Endothelial cell of umbilical vein (primary cell): ENCODE measurements around the gene CCDC91. TPM values are rescaled to one million over a fixed set of nuclear protein-coding genes. Genes with fewer than 3 reads are reported as not detected.

Experiments used
- BruUV-seq: library from RNA; stranded (reverse); fragments of 400-500 nt; replicated peaks from 2 replicates; lab custom pipeline; 2021; lab: Mats Ljungman, UMichigan
- CTCF ChIA-PET: fragments of 300-600, 350-600 bp; sonication (Branson Sonifier 250); formaldehyde crosslinking; loops from one replicate; lab custom pipeline; 2021; ENCODE audit warnings: antibody characterized with exemption, inconsistent platforms; lab: Charles Lee
- POLR2A ChIA-PET: fragments of 300-600, 350-600 bp; sonication (Branson Sonifier 250); formaldehyde crosslinking; loops from one replicate; lab custom pipeline; 2021; ENCODE audit warnings: antibody characterized with exemption, inconsistent platforms; lab: Charles Lee
- DNase-seq: peaks from one replicate; pipeline ENCODE4 v3.0.0-alpha.2; 2011; ENCODE audit warnings: low read depth, low spot score
- FAIRE-seq: peaks from 2 replicates; lab custom pipeline; 2011; peaks lifted over from hg19 to GRCh38; lab: Jason Lieb, UNC
- H2AFZ ChIP-seq: 2 replicates; pipeline ENCODE4 v1.6.0; 2012; ENCODE audit warnings: low read depth, low read length, control low read depth, inconsistent platforms
- H3K27ac ChIP-seq: 2 replicates; pipeline ENCODE4 v1.5.1; 2011; ENCODE audit warnings: low read depth, mild to moderate bottlenecking, control low read depth, low read length, moderate library complexity; ENCODE audit not compliant: insufficient read depth
- H3K27me3 ChIP-seq, 2 experiments: 2 replicates each; pipeline versions ENCODE4 v1.6.0 to v1.6.1; 2011; ENCODE audit warnings: low read length in 2 of 2, mixed read lengths in 1 of 2; ENCODE audit not compliant: control insufficient read depth in 2 of 2, insufficient read depth in 2 of 2
- H3K36me3 ChIP-seq, 2 experiments: 2 replicates in 1 of 2; 3 replicates in 1 of 2; pipeline ENCODE4 v1.5.1; 2011; ENCODE audit warnings: low read length in 2 of 2, mild to moderate bottlenecking in 1 of 2, moderate library complexity in 1 of 2; ENCODE audit not compliant: control insufficient read depth in 2 of 2, insufficient read depth in 2 of 2; ENCODE audit errors: extremely low read depth in 1 of 2
- H3K4me1 ChIP-seq: 3 replicates; pipeline ENCODE4 v1.5.1; 2011; ENCODE audit warnings: mild to moderate bottlenecking, low read length; ENCODE audit not compliant: control insufficient read depth, insufficient read depth; ENCODE audit errors: extremely low read depth
- H3K4me2 ChIP-seq: 2 replicates; pipeline ENCODE4 v1.6.1; 2011; ENCODE audit warnings: low read length, control low read depth, mixed read lengths; ENCODE audit not compliant: insufficient read depth
- H3K4me3 ChIP-seq, 3 experiments: fragments of 200-600 bp in 1 of 3; sonication (generic), shearing (Covaris generic) in 1 of 3; replicated peaks in 1 of 3; 2 replicates each; pipeline ENCODE4 v1.5.1; 2011 to 2016; ENCODE audit warnings: control low read depth in 3 of 3, low read length in 3 of 3, mild to moderate bottlenecking in 2 of 3, inconsistent platforms in 1 of 3, low read depth in 1 of 3, moderate library complexity in 1 of 3; ENCODE audit not compliant: insufficient read depth in 1 of 3
- H3K79me2 ChIP-seq: 2 replicates; pipeline ENCODE4 v1.6.0; 2012; ENCODE audit warnings: low read length, inconsistent platforms; ENCODE audit not compliant: control insufficient read depth, insufficient read depth
- H3K9ac ChIP-seq: replicated peaks from 2 replicates; pipeline ENCODE3; 2011; ENCODE audit warnings: low read length, control low read depth; ENCODE audit not compliant: insufficient read depth; ENCODE audit errors: extremely low read depth
- H3K9me1 ChIP-seq: replicated peaks from 3 replicates; pipeline ENCODE4 v1.6.0; 2011; ENCODE audit warnings: mild to moderate bottlenecking, low read length; ENCODE audit not compliant: control insufficient read depth, insufficient read depth; ENCODE audit errors: extremely low read depth
- H3K9me3 ChIP-seq: replicated peaks from 2 replicates; pipeline ENCODE4 v1.5.1; 2012; ENCODE audit warnings: low read length, inconsistent platforms; ENCODE audit not compliant: control insufficient read depth, insufficient read depth
- H4K20me1 ChIP-seq: replicated peaks from 2 replicates; pipeline ENCODE3; 2011; ENCODE audit warnings: mild to moderate bottlenecking, low read length; ENCODE audit not compliant: control insufficient read depth, insufficient read depth; ENCODE audit errors: extremely low read depth
- EZH2 ChIP-seq: IDR thresholded peaks from 2 replicates; pipeline ENCODE4 v1.6.1; 2012; ENCODE audit warnings: borderline replicate concordance, low read depth, mild to moderate bottlenecking, moderate library complexity, low read length, inconsistent platforms; ENCODE audit not compliant: severe bottlenecking
- FOS ChIP-seq: IDR thresholded peaks from 2 replicates; pipeline ENCODE4 v1.6.1; 2011; ENCODE audit warnings: mild to moderate bottlenecking, low read length, moderate library complexity, borderline replicate concordance; ENCODE audit not compliant: insufficient read depth
- JUN ChIP-seq: IDR thresholded peaks from 2 replicates; pipeline ENCODE4 v1.6.1; 2011; ENCODE audit warnings: borderline replicate concordance, low read depth; ENCODE audit not compliant: insufficient read length, insufficient read depth
- MAX ChIP-seq: IDR thresholded peaks from 2 replicates; pipeline ENCODE4 v1.6.1; 2011; ENCODE audit not compliant: insufficient read depth, insufficient read length
- MYC ChIP-seq: IDR thresholded peaks from one replicate; pipeline ENCODE4 v1.6.1; 2011; ENCODE audit warnings: mild to moderate bottlenecking, low read depth, low read length
- POLR2AphosphoS5 ChIP-seq: IDR thresholded peaks from 2 replicates; pipeline ENCODE4 v1.6.1; 2012; ENCODE audit warnings: low read depth, mild to moderate bottlenecking, control low read depth, low read length, moderate library complexity; ENCODE audit not compliant: insufficient read depth
- dilution Hi-C: fragments of 300-500 bp; cut with MboI; formaldehyde crosslinking; loops from one replicate; pipeline ENCODE4 v1.15.0; 2019; ENCODE audit warnings: low sequenced_read_pairs; ENCODE audit not compliant: extremely low pct_ligation_motif_present
- intact Hi-C: fragments of 100-400 bp; cut with micrococcal nuclease; formaldehyde crosslinking; loops from one replicate; pipeline ENCODE4 v1.10.0; 2022
- polyA plus RNA-seq, 4 experiments: library from polyadenylated mRNA; depleted of rRNA in 3 of 4; stranded (reverse) in 3 of 4; unstranded in 1 of 4; fragments of >200 nt; gene quantifications; 2 replicates each; pipeline versions ENCODE4 v1.2.1 to v1.2.3, GENCODE V29; 2011 to 2012; ENCODE audit warnings: missing spikeins in 1 of 4
- total RNA-seq: library from RNA; stranded (reverse); gene quantifications from 2 replicates; pipeline ENCODE4 v1.2.3, GENCODE V29; 2021

The CCDC91 gene
- total and polyA plus RNA-seq, 2 donors (not counting 3 experiments of a cell fraction or from before 2014, with no cell fraction given), result 3.8 to 10.5 TPM

- H3K4me3 ChIP-seq, result no peak overlapping the region
- no peak overlapping the region for H3K27ac ChIP-seq
- H3K9me1 ChIP-seq, result no peaks in the 10 kb centered on the region
- no peaks in the 10 kb centered on the region for H4K20me1 ChIP-seq
- H3K4me2 ChIP-seq, result no peak overlapping the region
- no peak overlapping the region for H2AFZ ChIP-seq
- intact Hi-C loops, result no loop called here
- no peak overlapping the region for H3K9ac ChIP-seq
- dilution Hi-C loops, result no loop called here
- ChIA-PET CTCF (interaction anchor here (0.8 to 0.9 kb wide), 2 partner anchors 15 to 139 kb away, joined by 3 read pairs; no protein-coding TSS in a partner anchor), POLR2A (no interaction called here)
- H3K79me2 ChIP-seq, result no peaks in the 10 kb centered on the region
- no TSS peak for BruUV-seq
- DNase-seq (peak; percentile 56), FAIRE-seq (peak; percentile 28)
- H3K27me3 ChIP-seq, result no peaks in the 10 kb centered on the region
- H3K9me3 ChIP-seq, result no peaks in the 10 kb centered on the region
- H3K4me1 ChIP-seq, result peaks cover 7% of the 10 kb centered on the region
- TF ChIP-seq JUN (peak; percentile 58), MAX (no peak), EZH2 (no peak), POLR2AphosphoS5 (no peak), MYC (no peak), FOS (peak; percentile 89)
- no peaks in the 10 kb centered on the region for H3K36me3 ChIP-seq
These were observed 307.7 kb downstream of the CCDC91 start for GRCh38 chr12:28497889-28498411.

GRCh38 chr12:28498850-28499249 lies 308.6 kb downstream of the CCDC91 start:
- Histone ChIP-seq H3K9me3 (no peaks in the 10 kb centered on the region), H3K4me1 (peaks cover 7% of the 10 kb centered on the region), H3K27me3 (no peaks in the 10 kb centered on the region), H2AFZ (no peak overlapping the region), H3K36me3 (no peaks in the 10 kb centered on the region), H3K9ac (no peak overlapping the region), H3K79me2 (no peaks in the 10 kb centered on the region), H4K20me1 (no peaks in the 10 kb centered on the region), H3K9me1 (no peaks in the 10 kb centered on the region), H3K27ac (no peak overlapping the region), H3K4me2 (no peak overlapping the region), H3K4me3 (no peak overlapping the region)
- dilution Hi-C loops (no loop called here), intact Hi-C loops (no loop called here)
- CTCF ChIA-PET, result no interaction called here
- TF ChIP-seq MYC, result no peak
- no peak for DNase-seq
- POLR2A ChIA-PET, result no interaction called here
- no TSS peak for BruUV-seq
- no peak for FAIRE-seq
